GM21717 (cell line): ENCODE measurements around the gene MYO1C.
"Not testable (repeated sequence)": the region's sequence is repeated elsewhere in the genome, so short reads cannot be mapped to it uniquely, and the experiment has no call there.

Experiments used
- ATAC-seq: cut with Tn5 transposase; IDR thresholded peaks from one replicate; pipeline ENCODE4 v1.9.1; 2021; ENCODE audit warnings: mild to moderate bottlenecking, moderate library complexity; ENCODE audit not compliant: unreplicated experiment

MYO1C gene

GRCh38 chr17:1469231-1469852 lies 23.1 kb downstream of the MYO1C start:
- no peak for ATAC-seq

DNA sequence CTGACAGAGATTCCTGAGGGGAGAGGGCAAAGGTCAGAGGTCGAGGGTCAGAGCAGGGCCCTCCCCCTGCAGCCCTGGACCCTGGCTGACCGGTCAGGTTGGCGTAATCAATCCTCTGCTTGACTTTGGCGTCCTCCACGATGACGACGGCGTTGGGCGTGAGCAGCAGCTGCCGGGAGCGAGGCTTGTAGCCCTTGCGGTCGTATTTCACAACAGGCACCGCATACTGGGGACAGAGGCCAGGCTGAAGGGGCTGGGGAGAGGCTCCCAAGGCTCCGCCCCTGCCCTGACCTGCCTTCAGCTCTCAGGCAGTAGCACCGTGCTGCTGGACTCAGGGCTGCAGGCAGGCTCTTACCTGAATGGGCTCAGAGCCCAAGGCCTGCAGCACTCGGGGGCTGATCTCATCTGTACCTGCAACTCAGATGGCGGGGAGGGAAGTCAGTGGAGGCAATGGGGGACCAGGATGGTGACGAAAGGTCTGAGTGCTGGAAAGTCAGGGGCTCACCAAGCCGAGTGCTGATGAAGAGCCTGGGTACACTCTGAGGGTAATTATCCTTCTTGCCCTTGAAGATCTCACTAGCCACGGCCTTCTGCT lies 24.5 kb downstream of the MYO1C start:
- ATAC-seq, result no peak

DNA sequence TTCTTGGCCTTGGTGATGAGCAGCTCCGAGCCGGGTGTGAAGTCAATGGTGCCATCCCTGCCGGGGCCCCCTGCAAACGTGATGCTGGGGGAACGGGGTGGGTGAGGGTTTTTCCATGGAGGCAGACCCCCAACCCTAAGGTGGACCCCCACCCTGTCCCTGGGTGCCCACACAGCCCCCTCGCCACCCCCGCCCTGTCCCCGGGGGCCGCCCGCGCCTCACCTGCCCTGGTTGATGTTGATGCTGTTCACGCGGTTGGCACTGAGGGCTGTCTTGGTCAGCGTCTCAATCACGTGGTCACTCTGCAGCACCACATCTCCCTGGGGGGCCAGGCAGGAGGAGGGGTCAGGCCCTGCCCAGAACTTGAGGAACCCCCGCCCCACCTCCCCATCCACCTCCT lies 25.2 kb downstream of the MYO1C start:
- no peak for ATAC-seq

GRCh38 chr17:1464186-1464585 lies 28.3 kb downstream of the MYO1C start:
- no peak for ATAC-seq

GRCh38 chr17:1462164-1463112 lies 30.0 kb downstream of the MYO1C start:
- ATAC-seq, result no peak

DNA sequence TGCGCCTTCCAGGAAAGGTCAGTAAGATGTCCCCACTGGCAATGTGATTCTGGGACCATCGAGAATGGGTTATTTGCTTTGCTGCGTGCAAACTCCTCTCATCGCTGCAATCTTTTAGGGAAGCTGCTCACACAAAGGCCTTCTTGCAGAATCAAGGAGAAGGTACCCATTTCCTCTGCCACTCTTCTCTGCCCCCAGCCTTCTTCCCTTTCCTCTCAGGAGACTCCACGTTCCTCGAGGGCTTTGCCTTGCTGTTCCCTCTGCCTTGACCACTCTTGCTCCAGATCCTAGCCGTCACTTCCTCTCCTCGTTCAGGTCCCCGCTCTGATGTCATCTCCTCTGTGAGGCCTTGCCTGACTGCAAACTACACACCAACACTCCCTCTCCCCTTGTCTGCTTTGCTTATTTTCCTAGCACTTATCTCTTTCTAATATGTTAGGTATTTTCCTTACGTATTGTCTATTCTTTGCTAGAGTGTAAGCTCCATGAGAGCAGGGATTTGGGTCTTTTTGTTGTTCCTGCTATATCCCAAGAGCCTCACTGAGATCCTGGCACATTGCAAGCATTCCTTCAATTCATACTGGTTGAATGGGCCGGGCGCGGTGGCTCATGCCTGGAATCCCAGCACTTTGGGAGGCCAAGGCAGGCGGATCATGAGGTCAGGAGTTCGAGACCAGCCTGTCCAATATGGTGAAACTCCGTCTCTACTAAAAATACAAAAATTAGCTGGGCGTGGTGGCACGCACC lies 31.1 kb downstream of the MYO1C start:
- ATAC-seq, result no peak

GRCh38 chr17:1460233-1460632 lies 32.3 kb downstream of the MYO1C start:
- ATAC-seq, result no peak

DNA sequence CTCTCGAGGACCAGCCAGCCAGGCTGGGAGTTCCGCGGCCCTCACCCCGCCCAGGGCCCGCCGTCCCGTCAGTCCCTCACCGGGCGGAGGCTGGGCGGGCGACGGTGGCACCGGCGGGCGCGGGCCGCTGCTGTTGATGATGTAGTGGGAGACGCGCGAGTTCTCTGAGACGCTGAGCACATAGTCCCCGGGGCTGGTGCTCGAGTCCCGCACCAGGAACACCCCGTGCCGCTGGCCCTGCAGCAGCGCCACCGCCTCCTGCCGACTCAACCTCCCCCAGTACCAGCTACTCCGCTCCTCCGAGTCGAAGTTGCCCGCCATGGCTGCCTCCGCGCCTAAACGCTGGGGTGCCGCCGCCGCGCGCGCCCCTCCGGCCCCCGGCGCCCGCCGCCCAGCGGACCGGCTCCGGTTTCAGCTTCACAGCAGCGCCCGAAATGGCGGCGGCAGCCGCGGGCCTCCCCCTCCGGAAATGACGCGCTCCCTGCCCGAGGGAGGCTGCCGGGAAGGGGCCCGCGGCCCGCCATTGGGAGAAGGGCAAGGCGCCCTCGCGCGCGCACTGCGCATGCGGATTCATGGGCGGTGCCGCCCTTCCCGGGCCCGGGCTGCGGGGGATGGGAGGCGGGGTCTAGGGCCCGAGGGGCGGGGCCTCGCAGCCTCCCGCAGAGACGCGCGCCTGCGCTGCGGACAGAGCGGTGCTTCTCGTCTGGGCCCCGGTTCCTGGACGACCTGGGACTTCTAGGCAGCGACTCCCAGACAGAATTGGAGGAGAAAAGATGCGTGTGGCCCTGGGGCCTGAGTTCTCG lies 36.5 kb downstream of the MYO1C start, which contains the start of gene CRK:
Gene CRK (minus strand): TSS at position 436 of the 803 bp plus-strand sequence. CDS start 115 bp downstream, at position 321.
- peak; percentile 62 for ATAC-seq

- ATAC-seq, result peak; percentile 24
Measured at GRCh38 chr17:1455291-1455796, 37.1 kb downstream of the MYO1C start.

DNA sequence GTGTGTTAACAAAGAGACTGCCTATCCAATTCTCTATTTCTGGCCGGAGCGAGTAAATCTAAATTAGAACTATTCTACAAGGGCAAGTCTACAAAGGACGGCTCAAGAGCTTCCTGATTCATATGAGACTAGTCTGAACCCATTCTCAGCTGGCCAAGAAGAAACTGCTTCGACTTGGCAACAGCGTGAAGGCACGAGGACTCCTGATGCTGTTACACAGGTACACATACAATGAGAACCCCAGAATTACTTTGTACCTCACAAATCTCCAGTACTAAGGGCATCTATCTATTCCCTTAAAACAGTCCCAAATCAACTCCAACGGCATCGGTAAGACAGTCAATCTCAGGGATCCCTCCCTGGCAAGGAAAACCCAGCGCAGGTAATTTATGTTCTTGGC lies 37.9 kb downstream of the MYO1C start:
- no peak for ATAC-seq

- not testable (repeated sequence) for ATAC-seq
Measured at GRCh38 chr17:1453694-1454093, 38.8 kb downstream of the MYO1C start.

DNA sequence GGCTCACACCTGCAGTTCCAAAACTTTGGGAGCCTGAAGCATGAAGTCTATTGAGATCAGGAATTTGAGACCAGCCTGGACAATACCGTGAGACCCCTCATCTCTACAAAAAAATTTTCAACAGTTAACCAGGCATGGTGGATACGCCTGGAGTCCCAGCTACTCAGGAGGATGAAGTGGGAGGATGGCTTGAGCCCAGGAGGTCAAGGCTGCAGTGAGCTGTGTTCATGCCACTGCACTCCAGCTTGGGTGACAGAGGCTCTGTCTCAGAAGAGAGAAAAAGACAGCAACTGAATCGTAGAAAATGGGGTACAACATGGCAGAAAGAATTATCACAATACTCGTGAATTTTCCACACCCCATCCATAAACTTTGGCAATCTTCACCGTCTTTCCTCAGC lies 39.6 kb downstream of the MYO1C start:
- ATAC-seq, result no peak

DNA sequence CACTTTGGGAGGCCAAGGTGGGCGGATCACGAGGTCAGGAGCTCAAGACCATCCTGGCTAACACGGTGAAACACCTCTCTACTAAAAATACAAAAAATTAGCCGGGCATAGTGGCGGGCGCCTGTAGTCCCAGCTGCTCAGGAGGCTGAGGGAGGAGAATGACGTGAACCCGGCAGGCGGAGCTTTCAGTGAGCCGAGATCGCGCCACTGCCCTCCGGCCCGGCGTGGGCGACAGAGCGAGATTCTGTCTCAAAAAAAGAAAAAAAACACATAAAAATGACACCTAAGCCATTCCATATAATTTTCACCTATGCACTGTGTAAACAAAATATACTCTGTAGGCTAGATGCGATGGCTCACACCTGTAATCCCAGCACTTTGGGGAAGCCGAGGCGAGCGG lies 42.2 kb downstream of the MYO1C start:
- not testable (repeated sequence) for ATAC-seq

- ATAC-seq, result no peak
Measured at GRCh38 chr17:1449412-1449967, 43.0 kb downstream of the MYO1C start.

GRCh38 chr17:1447052-1447451 lies 45.4 kb downstream of the MYO1C start:
- ATAC-seq, result no peak

DNA sequence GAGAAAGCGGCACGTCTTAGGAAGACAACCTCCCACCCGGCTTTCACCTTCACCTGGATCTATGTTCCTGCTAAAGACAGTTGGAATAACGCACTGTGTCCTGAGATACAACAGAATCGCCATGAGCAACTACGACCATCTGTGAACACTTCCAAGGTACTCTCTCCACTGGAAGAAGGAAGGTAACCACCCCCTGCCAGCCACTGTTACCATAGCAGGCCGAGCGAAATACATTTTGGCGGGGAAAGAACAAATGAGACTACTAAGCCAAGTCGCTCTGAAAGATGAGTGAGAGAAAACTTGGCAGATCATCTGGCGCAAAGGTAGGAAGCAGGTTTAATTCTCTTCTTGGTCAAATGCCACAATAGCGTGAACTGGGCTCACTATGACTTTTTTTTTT lies 46.3 kb downstream of the MYO1C start:
- no peak for ATAC-seq

DNA sequence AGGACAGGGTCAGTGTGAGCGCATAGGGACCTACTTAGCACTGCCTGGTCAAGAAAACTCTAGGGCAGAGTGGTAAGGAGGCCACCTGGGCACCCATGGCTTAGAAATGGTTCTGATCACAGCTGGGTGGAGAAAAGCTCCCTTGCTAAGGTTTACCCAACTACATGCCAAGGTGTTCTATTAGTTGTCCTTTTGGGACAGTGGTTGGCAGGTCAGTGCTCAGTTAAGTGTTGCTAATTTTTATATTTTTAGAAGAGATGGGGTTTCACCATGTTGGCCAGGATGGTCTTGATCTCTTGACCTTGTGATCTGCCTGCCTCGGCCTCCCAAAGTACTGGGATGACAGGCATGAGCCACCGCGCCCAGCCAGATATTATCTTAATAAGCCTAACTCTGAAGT lies 46.8 kb downstream of the MYO1C start:
- not testable (repeated sequence) for ATAC-seq

DNA sequence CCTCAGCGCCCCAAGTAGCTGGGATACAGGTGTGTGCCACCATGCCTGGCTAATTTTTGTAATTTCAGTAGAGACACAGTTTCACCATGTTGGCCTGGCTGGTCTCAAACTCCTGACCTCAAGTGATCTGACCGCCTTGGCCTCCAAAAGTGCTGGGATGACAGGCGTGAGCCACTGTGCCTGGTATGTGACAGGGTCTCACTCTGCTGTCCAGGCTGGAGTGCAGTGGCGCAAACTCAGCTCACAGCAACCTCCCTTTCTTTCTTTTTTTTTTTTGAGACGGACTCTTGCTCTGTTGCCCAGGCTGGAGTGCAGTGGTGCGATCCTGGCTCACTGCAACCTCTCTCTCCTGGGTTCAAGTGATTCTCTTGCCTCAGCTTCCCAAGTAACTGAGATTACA lies 49.8 kb downstream of the MYO1C start:
- not testable (repeated sequence) for ATAC-seq

- ATAC-seq, result no peak
Measured at GRCh38 chr17:1442187-1442586, 50.3 kb downstream of the MYO1C start.

- ATAC-seq, result no peak
Measured at GRCh38 chr17:1440921-1441320, 51.6 kb downstream of the MYO1C start.
